Vagina (tissue), 2 donors: Measurements from ENCODE around the gene HHLA2. TPM values are rescaled to one million over a fixed set of nuclear protein-coding genes. Genes with fewer than 3 reads are reported as not detected.

Experiments used
- DNase-seq, 2 donors: peaks; one replicate each; pipeline ENCODE4 v3.0.0-alpha.2; 2017; ENCODE audit errors: extremely low spot score in 2 of 2
- H3K27ac ChIP-seq: fragments of 200-600 bp; sonication (generic); one replicate; pipeline ENCODE4 v1.5.1; 2019
- H3K27me3 ChIP-seq: fragments of 200-600 bp; sonication (generic); one replicate; pipeline ENCODE4 v1.5.1; 2019
- H3K36me3 ChIP-seq, 2 donors: fragments of 200-600 bp; sonication (generic); one replicate each; pipeline ENCODE4 v1.5.1; 2017 to 2019
- H3K4me1 ChIP-seq: fragments of 200-600 bp; sonication (generic); one replicate; pipeline ENCODE4 v1.5.1; 2019
- H3K4me3 ChIP-seq, 2 donors: fragments of 200-600 bp; sonication (generic); 1 replicate in 1 of 2; 2 replicates in 1 of 2; pipeline ENCODE4 v1.5.1; 2016 to 2019
- H3K9me3 ChIP-seq: fragments of 200-600 bp; sonication (generic); one replicate; pipeline ENCODE4 v1.5.1; 2019
- CTCF ChIP-seq, 3 experiments: fragments of 450-650 bp in 2 of 3; fragments of 200-600 bp in 1 of 3; sonication (generic) in 1 of 3; IDR thresholded peaks; one replicate each; pipeline ENCODE4 v1.5.1; 2017 to 2019; ENCODE audit warnings: antibody characterized with exemption in 3 of 3, mild to moderate bottlenecking in 2 of 3, moderate library complexity in 2 of 3
- POLR2A ChIP-seq, 2 donors: fragments of 450-650 bp; IDR thresholded peaks; one replicate each; pipeline ENCODE4 v1.6.1; 2017; ENCODE audit warnings: antibody characterized with exemption in 2 of 2, mild to moderate bottlenecking in 2 of 2, moderate library complexity in 2 of 2
- POLR2AphosphoS5 ChIP-seq, 2 donors: sonication (generic); formaldehyde crosslinking; IDR thresholded peaks; one replicate each; pipeline ENCODE4 v1.9.0; 2017; ENCODE audit warnings: antibody characterized with exemption in 2 of 2, mild to moderate bottlenecking in 2 of 2, low read depth in 1 of 2; ENCODE audit not compliant: insufficient read depth in 1 of 2
- intact Hi-C: fragments of 100-400 bp; cut with DNase I; formaldehyde crosslinking; loops from one replicate; pipeline ENCODE4 v1.15.1; 2023
- total RNA-seq: library from RNA; depleted of rRNA; stranded (reverse); fragments of >200 nt; gene quantifications from one replicate; pipeline ENCODE4 v1.2.3, GENCODE V29; 2016

Gene HHLA2
- total RNA-seq, 1 donor from 2014 or later: not detected

GRCh38 chr3:108354562-108354961 is 58.2 kb downstream of the HHLA2 start:
- Histone ChIP-seq H3K4me3 (no peak overlapping the region), H3K27me3 (no peaks in the 10 kb centered on the region), H3K9me3 (no peaks in the 10 kb centered on the region), H3K36me3 (no peaks in the 10 kb centered on the region), H3K4me1 (no peaks in the 10 kb centered on the region), H3K27ac (no peak overlapping the region)
- intact Hi-C loops: no loop called here
- TF ChIP-seq CTCF (IDR thresholded peaks at IDR 0.05) (no peak), POLR2A (IDR thresholded peaks at IDR 0.05) (no peak), POLR2AphosphoS5 (IDR thresholded peaks at IDR 0.05; ENCODE audit: insufficient read depth in 1 of 2, low read depth in 1 of 2) (no peak)
- DNase-seq: no peak

GRCh38 chr3:108357042-108357441 is 60.7 kb downstream of the HHLA2 start:
- no peaks in the 10 kb centered on the region for H3K4me1 ChIP-seq
- no peaks in the 10 kb centered on the region for H3K27me3 ChIP-seq
- no peak overlapping the region for H3K4me3 ChIP-seq
- H3K9me3 ChIP-seq: no peaks in the 10 kb centered on the region
- H3K36me3 ChIP-seq: no peaks in the 10 kb centered on the region
- H3K27ac ChIP-seq: no peak overlapping the region
- intact Hi-C loops: no loop called here
- no peak for DNase-seq
- TF ChIP-seq POLR2A (IDR thresholded peaks at IDR 0.05) (no peak), POLR2AphosphoS5 (IDR thresholded peaks at IDR 0.05; ENCODE audit: insufficient read depth in 1 of 2, low read depth in 1 of 2) (no peak), CTCF (IDR thresholded peaks at IDR 0.05) (no peak)

GRCh38 chr3:108359011-108359410 is 62.7 kb downstream of the HHLA2 start:
- H3K36me3 ChIP-seq: no peaks in the 10 kb centered on the region
- H3K4me1 ChIP-seq: no peaks in the 10 kb centered on the region
- H3K27me3 ChIP-seq: no peaks in the 10 kb centered on the region
- no peak for DNase-seq
- H3K4me3 ChIP-seq: no peak overlapping the region
- TF ChIP-seq POLR2A (IDR thresholded peaks at IDR 0.05) (no peak), CTCF (IDR thresholded peaks at IDR 0.05) (no peak), POLR2AphosphoS5 (IDR thresholded peaks at IDR 0.05; ENCODE audit: insufficient read depth in 1 of 2, low read depth in 1 of 2) (no peak)
- H3K27ac ChIP-seq: no peak overlapping the region
- intact Hi-C loops: no loop called here
- H3K9me3 ChIP-seq: no peaks in the 10 kb centered on the region

GRCh38 chr3:108376026-108376425 is 79.7 kb downstream of the HHLA2 start:
- H3K4me3 ChIP-seq: no peak overlapping the region
- no peak for TF ChIP-seq POLR2AphosphoS5 (IDR thresholded peaks at IDR 0.05; ENCODE audit: insufficient read depth in 1 of 2, low read depth in 1 of 2)
- TF ChIP-seq POLR2A (IDR thresholded peaks at IDR 0.05): no peak
- TF ChIP-seq CTCF (IDR thresholded peaks at IDR 0.05): no peak
- H3K9me3 ChIP-seq: no peaks in the 10 kb centered on the region
- no peak for DNase-seq
- no peaks in the 10 kb centered on the region for H3K27me3 ChIP-seq
- intact Hi-C loops: no loop called here
- no peak overlapping the region for H3K27ac ChIP-seq
- no peaks in the 10 kb centered on the region for H3K36me3 ChIP-seq
- no peaks in the 10 kb centered on the region for H3K4me1 ChIP-seq

- H3K4me3 ChIP-seq: no peak overlapping the region
- DNase-seq: no peak
- H3K9me3 ChIP-seq: no peaks in the 10 kb centered on the region
- no peaks in the 10 kb centered on the region for H3K36me3 ChIP-seq
- no peaks in the 10 kb centered on the region for H3K27me3 ChIP-seq
- H3K4me1 ChIP-seq: no peaks in the 10 kb centered on the region
- intact Hi-C loops: no loop called here
- TF ChIP-seq POLR2AphosphoS5 (IDR thresholded peaks at IDR 0.05; ENCODE audit: insufficient read depth in 1 of 2, low read depth in 1 of 2): no peak
- no peak for TF ChIP-seq POLR2A (IDR thresholded peaks at IDR 0.05)
- no peak for TF ChIP-seq CTCF (IDR thresholded peaks at IDR 0.05)
- no peak overlapping the region for H3K27ac ChIP-seq
These were observed 81.0 kb downstream of the HHLA2 start for GRCh38 chr3:108377384-108377783.
